ENCODE results near the gene GJC2. TPM values are rescaled to one million over a fixed set of nuclear protein-coding genes. Genes with fewer than 3 reads are reported as not detected.
A peak's percentile ranks its signal among the peaks of the same experiment; 100 is the strongest.
"Not testable (repeated sequence)": the region's sequence is repeated elsewhere in the genome, so short reads cannot be mapped to it uniquely, and the experiment has no call there.

GJC2 gene
- total RNA-seq, 1 donor from 2014 or later, result 1.3 TPM

DNA sequence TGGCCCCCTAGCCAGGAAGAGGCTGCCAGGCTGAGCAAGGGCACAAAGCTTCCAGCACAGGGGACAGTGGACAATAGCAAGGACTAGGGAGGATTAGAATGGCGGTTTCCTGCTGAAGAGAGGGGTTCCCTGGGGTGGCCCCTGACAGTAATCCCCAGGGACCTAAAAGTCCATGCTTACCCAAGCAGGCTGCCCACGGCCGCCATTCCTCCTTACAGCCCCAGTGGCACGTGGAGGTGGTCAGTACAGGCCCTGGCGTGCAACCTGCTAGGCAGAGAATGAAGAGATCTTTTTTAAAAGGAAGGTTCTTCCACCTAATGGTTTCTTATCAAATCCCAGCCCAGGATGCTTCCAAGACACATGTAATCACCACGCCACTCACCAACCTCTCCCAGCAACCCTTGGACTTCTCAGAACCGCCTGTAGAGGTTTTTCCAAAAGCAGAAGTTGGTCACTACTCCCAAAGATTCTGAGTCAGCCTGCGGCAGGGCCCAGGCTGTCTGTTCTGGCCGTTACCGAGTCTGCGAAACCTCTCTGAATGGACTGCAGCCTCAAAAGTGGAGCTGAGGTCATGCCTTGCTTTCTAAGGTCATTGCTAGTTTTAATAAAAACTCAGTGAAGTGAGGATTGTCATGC is 41.6 kb upstream of the GJC2 start:
- Mint-ChIP-seq H3K4me1 (ENCODE audit: unreplicated experiment) (peaks cover 13% of the 10 kb centered on the region), H3K27ac (peak overlapping the region; percentile 98), H3K27me3 (no peaks in the 10 kb centered on the region), H3K4me3 (peak overlapping the region; percentile 96), H3K9me3 (no peaks in the 10 kb centered on the region), H3K36me3 (no peaks in the 10 kb centered on the region)
- no peak for DNase-seq (ENCODE audit: extremely low spot score, unreplicated experiment)
- TF ChIP-seq, protein P1, sequence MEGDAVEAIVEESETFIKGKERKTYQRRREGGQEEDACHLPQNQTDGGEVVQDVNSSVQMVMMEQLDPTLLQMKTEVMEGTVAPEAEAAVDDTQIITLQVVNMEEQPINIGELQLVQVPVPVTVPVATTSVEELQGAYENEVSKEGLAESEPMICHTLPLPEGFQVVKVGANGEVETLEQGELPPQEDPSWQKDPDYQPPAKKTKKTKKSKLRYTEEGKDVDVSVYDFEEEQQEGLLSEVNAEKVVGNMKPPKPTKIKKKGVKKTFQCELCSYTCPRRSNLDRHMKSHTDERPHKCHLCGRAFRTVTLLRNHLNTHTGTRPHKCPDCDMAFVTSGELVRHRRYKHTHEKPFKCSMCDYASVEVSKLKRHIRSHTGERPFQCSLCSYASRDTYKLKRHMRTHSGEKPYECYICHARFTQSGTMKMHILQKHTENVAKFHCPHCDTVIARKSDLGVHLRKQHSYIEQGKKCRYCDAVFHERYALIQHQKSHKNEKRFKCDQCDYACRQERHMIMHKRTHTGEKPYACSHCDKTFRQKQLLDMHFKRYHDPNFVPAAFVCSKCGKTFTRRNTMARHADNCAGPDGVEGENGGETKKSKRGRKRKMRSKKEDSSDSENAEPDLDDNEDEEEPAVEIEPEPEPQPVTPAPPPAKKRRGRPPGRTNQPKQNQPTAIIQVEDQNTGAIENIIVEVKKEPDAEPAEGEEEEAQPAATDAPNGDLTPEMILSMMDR (conservative IDR thresholded peaks at IDR 0.05), result no peak

DNA sequence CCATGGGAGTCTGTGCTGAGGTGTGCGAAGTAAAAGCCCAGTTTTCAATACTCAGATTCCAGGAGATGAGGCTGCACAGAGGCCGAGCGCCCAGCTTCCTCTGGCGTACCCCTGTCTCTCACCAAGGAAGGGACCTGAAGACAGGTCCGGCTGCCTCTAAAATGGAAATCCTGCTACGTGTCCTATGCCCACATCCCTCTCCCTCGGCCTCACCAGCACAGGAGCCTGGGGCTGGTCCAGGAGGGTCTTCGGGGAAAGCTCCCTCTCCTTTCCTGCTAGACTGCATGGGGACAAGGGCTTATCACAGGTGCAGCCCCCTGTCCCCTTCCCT is 41.0 kb upstream of the GJC2 start:
- Mint-ChIP-seq H3K27ac (peak overlapping the region; percentile 98), H3K4me1 (ENCODE audit: unreplicated experiment) (peaks cover 13% of the 10 kb centered on the region), H3K27me3 (no peaks in the 10 kb centered on the region), H3K4me3 (peak overlapping the region; percentile 96), H3K36me3 (no peaks in the 10 kb centered on the region), H3K9me3 (no peaks in the 10 kb centered on the region)
- TF ChIP-seq, protein P1 (conservative IDR thresholded peaks at IDR 0.05), result no peak
- DNase-seq (ENCODE audit: extremely low spot score, unreplicated experiment), result no peak

DNA sequence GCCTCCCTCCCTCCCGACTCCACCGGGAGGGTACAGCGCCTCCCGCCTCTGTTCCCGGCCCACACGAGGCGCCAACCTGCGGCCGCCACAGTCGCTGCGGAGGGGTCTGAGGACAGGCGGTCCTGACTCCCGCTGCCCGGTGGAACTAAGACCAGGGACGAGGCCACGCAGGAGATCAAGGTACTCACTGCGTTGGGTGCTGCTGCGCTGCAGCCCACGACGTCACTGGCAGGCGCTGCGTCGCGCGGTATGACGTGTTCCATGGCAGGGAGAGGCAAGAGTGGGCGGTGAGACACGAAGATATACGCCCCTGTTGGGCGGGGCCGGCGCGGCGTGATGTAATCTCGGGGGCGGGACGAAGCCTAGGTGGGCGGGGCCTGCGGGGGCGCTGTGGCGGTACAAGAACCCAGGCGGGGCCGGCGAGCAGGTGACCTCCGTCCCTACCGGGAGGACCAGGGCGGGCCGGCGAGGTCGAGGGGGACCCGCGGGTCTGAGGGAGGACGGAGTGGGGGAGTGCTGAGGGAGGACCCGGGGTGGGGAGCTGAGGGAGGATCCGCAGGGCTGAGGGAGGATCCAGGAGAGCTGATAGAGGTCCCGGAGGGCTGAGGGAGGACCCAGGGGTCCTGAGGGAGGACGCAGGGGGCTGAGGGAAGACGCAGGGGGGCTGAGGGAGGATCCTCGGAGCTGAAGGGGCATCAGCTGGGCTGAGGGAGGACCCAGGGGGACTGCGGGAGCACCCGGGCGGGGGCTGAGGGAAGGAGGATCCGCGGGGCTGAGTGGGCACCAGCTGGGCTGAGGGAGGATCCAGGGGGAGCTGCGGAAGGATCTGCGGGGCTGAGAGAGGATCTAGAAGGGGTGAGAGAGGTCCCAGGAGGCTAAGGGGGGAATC is 40.4 kb upstream of the GJC2 start, which contains the start of gene MRPL55:
TSS of gene MRPL55 (minus strand) at position 227 of the 889 bp plus-strand sequence. CDS start 1,039 bp downstream, outside the sequence.
- H3K27ac Mint-ChIP-seq, result peak within 1 kb of the TSS; percentile 98
- no peaks in the 10 kb centered on the region for H3K9me3 Mint-ChIP-seq
- peak within 1 kb of the TSS; percentile 96 for H3K4me3 Mint-ChIP-seq
- no peaks in the 10 kb centered on the region for H3K27me3 Mint-ChIP-seq
- H3K36me3 Mint-ChIP-seq, result no peaks in the 10 kb centered on the region
- H3K4me1 Mint-ChIP-seq (ENCODE audit: unreplicated experiment), result peaks cover 11% of the 10 kb centered on the region
- TF ChIP-seq, protein P1 (conservative IDR thresholded peaks at IDR 0.05), result peak; percentile 45
- DNase-seq (ENCODE audit: extremely low spot score, unreplicated experiment), result peak; percentile 99

DNA sequence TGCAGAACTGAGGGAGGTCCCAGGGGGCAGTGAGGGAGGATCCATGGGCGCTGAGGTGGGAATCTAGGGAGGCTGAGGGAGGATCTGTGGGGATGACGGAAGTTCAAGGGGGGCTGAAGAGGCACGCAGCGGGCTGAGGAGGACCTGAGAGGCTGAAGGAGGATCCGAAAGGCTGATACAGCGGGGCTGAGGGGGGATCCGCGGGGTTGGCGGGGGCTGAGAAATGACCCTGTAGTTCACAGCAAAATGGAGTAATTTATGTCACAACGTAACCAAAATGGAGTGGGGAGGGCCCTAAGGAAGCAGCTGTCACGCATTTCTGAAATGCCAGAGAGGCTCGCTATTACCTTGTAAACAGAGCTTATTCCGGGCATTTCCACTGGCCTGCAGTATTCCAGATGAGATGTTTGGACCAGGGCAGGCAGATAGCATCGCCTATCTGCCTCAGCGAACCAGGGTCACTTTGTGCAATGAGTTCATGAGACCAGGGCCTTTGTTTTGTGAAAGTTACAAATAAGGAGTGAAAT is 39.7 kb upstream of the GJC2 start:
- Mint-ChIP-seq H3K27ac (peak overlapping the region; percentile 98), H3K4me1 (ENCODE audit: unreplicated experiment) (peaks cover 6% of the 10 kb centered on the region), H3K36me3 (no peaks in the 10 kb centered on the region), H3K27me3 (no peaks in the 10 kb centered on the region), H3K4me3 (peak overlapping the region; percentile 96), H3K9me3 (no peaks in the 10 kb centered on the region)
- DNase-seq (ENCODE audit: extremely low spot score, unreplicated experiment), result no peak
- TF ChIP-seq, protein P1 (conservative IDR thresholded peaks at IDR 0.05), result no peak

DNA sequence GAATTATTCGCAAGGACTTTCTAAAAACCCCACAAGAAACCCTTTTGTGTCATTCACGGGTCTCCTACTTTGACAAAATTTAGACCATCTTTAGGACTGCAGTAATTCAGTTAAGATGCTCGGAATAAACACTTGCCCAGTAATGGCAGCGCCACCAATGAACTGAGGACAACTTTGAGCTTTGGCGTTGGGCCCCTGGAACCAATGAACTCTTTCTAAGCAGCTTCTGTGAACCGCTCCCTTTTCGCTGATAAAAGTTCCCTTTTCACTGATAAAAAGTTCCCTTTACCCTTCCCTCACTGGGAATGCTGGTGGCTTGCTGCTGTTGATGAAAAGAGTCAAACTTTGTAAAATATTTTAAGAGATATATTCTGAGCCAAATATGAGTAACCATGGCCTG is 39.2 kb upstream of the GJC2 start:
- no peaks in the 10 kb centered on the region for H3K36me3 Mint-ChIP-seq
- TF ChIP-seq, protein P1 (conservative IDR thresholded peaks at IDR 0.05), result no peak
- peaks cover 6% of the 10 kb centered on the region for H3K4me1 Mint-ChIP-seq (ENCODE audit: unreplicated experiment)
- H3K9me3 Mint-ChIP-seq, result no peaks in the 10 kb centered on the region
- DNase-seq (ENCODE audit: extremely low spot score, unreplicated experiment), result no peak
- H3K27ac Mint-ChIP-seq, result peak overlapping the region; percentile 98
- H3K27me3 Mint-ChIP-seq, result no peaks in the 10 kb centered on the region
- peak overlapping the region; percentile 96 for H3K4me3 Mint-ChIP-seq

DNA sequence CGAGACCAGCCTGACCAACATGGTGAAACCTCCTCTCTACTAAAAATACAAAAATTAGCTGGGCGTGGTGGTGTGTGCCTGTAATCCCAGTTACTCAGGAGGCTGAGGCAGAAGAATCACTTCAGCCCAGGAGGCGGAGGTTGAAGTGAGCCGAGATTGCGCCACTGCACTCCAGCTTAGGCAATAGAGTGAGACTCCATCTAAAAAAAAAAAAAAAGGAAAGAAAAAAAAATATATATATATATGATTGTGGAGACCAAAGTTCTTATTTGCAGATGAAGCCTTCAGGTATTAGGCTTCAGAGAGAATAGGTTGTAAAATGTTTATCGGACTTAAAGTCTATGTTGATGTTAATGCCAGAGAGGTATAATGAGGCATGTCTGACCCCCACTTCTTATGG is 38.4 kb upstream of the GJC2 start:
- H3K27ac Mint-ChIP-seq; H3K9me3 Mint-ChIP-seq; H3K36me3 Mint-ChIP-seq; H3K4me3 Mint-ChIP-seq; H3K4me1 Mint-ChIP-seq (ENCODE audit: unreplicated experiment); H3K27me3 Mint-ChIP-seq; DNase-seq (ENCODE audit: extremely low spot score, unreplicated experiment): not testable (repeated sequence)

Measured in type B pancreatic cell (in vitro differentiated cells).